ENCODE data around the gene SLCO3A1.

The SLCO3A1 gene

DNA sequence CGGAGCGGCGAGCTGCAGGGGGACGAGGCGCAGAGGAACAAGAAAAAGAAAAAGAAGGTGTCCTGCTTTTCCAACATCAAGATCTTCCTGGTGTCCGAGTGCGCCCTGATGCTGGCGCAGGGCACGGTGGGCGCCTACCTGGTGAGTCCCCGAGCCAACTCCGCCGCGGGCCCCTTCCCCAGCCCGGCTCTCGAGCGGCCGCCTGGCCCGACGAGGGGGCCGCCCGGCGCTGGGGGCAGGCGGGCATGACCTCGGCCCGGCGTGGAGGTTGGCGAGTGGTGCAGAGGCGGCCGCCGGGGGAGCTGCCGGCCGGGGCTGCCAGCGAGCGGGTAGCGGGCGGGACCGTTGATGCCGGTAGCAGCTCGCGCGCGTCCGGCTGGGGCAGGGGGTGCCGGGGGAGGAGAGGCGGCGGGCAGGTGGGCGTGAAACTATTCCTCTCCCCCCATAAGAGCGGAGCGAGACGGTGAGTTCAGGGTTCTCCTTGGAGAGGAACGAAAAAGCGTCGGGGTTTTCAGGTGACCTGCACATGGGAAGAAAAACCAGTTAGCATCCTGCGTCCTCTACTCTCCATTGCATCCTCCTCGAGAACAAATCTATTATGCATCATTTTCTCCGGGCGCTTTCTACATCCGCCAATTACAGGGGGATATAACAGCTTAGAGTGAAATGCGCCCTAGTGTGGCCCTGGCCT lies 585 bp downstream of the SLCO3A1 start:
- no peak for TF ChIP-seq ZNF274 (IDR thresholded peaks at IDR 0.05; ENCODE audit: low read depth, low read length)
- peak overlapping the region; percentile 74 for H3K4me3 ChIP-seq (ENCODE audit: low read length)

DNA sequence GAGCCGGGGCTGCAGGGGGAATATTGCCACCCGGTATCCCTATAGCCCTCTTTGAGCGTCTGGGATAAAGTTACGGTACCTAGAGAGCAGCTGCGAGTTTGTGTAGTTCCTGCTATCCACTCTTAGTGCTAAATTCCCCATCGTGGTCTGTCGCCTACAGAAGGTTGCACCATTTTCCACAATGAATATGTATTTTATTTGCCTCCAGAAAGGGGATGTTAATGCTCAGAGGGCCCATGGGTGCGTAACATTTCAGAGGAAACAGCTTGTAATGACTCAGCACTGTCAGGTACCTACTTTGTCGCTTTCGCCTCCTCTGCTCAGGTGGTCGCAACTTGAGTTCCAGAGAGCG lies 1.1 kb downstream of the SLCO3A1 start:
- no peak for TF ChIP-seq ZNF274 (IDR thresholded peaks at IDR 0.05; ENCODE audit: low read depth, low read length)
- peak overlapping the region; percentile 74 for H3K4me3 ChIP-seq (ENCODE audit: low read length)

DNA sequence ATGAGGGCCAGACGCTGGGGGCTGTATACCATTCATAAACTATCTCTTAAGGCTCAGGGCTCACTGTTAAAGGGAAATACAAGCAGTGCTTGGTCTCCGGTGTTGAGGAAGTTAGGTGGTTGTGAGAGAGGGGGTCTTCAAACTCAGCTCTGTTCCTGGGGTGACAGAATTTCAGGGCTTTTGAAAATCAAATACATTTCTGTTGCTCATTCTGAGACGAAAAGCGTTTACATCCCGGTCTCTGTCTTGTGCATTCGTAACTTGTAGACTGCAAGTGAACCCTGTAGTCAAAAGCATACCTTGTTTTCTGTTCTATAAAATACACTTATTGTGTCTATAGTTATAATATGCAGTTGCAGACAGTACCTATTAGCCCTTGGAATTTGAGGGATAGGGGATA lies 1.7 kb downstream of the SLCO3A1 start:
- 0 out of 2 replicates have a peak overlapping the region, but pooled peaks have one; percentile 9 for H3K4me3 ChIP-seq (ENCODE audit: low read length)

DNA sequence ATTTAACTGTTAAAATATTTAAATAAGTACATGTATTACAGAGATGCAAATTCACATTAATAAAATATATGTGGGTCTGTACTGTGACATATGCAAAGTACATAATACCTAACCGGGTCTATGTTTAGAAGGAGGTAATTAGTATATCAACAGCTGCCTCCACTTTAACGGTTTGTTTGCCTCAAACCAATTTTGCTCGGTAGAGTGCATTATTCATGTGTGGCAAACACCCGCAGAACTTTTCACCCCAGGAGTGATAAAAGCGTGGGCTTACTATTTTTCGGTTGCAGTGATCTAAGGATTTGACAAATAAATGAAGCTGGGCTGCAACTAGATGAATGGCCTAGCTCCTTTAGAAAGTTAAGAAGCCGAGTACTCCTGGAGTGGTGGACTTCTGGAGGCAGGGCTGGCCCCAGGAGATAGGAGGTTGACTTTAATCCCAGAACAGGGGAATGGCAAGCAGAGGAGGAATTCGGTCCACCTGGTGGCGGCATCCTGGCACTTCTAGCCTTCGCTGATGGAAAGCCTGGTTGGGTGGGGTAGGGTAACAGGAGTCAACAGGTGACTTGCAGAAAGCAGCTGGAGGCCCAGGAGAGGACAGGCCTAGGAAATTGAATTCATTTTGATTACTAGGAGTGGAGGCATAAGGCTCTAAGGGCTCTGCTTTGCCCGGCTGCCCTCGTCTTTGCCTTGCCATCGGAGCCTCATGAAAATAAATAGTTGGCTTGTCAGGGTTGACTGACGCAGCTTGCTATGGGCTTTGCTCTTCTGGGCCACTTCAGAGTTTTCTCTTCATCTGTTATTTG lies 2.4 kb downstream of the SLCO3A1 start:
- no peak for TF ChIP-seq ZNF274 (IDR thresholded peaks at IDR 0.05; ENCODE audit: low read depth, low read length)
- H3K4me3 ChIP-seq (ENCODE audit: low read length), result no peak overlapping the region

More for the DNA sequence above, 1.7 kb downstream of the SLCO3A1 start:
- no peak for TF ChIP-seq ZNF274 (IDR thresholded peaks at IDR 0.05; ENCODE audit: low read depth, low read length)

DNA sequence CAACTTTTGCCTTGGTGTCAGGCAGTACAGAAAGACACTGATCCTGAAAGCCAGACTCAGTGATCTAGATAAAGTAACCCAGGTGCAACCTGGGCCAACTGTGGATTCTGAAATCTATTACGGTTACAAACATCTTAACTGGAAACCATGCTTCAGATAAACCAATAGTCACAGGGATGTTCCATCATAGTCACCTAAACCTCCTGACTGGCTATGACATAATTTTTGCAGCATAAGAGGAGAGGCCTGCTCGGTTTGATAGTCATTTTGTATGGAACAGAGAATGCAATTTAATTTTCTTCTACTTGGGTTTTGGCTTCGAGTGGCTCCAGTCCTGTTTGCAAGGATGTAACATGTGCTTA lies 3.7 kb downstream of the SLCO3A1 start:
- TF ChIP-seq ZNF274 (IDR thresholded peaks at IDR 0.05; ENCODE audit: low read depth, low read length), result no peak
- no peak overlapping the region for H3K4me3 ChIP-seq (ENCODE audit: low read length)

DNA sequence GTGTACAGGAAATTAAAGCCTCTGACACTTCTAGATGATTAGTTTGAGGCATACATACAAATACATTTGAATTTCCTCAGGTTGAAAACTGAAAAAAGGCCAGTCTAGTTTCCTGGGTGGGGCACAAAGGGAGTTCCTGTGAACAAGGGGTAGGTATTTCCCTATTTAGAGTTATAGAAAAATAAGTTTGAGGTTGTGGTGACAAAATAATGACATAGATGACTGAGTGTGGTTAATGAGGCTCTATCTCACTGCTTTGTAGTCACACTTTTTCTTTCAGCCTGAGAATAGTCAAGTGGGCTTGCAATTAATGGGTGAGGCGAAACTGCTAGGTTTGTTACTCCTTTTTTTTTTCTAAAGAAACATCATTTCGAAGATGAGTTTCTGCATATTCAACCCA lies 4.3 kb downstream of the SLCO3A1 start:
- no peak for TF ChIP-seq ZNF274 (IDR thresholded peaks at IDR 0.05; ENCODE audit: low read depth, low read length)
- no peak overlapping the region for H3K4me3 ChIP-seq (ENCODE audit: low read length)

DNA sequence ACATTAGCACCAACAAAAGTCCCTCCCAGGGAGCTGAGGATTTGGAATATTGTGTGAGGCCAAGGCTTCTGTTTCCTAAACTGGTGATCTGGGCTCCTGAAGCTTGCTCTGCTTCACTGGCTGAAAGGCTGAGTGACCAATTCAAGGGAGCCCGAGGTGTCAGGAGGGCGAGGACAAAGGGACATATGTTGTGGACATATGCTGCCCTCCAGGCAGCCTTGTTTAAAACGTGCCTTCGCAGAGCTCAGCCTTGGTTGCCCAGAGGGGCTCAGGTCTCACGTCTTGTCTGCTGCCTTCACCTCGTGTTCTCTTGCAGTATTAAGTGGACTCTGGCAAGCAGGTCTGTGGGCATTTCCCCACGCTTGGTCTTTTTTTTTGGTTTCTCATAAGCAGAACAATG lies 7.0 kb downstream of the SLCO3A1 start:
- no peak overlapping the region for H3K4me3 ChIP-seq (ENCODE audit: low read length)
- TF ChIP-seq ZNF274 (IDR thresholded peaks at IDR 0.05; ENCODE audit: low read depth, low read length), result no peak

DNA sequence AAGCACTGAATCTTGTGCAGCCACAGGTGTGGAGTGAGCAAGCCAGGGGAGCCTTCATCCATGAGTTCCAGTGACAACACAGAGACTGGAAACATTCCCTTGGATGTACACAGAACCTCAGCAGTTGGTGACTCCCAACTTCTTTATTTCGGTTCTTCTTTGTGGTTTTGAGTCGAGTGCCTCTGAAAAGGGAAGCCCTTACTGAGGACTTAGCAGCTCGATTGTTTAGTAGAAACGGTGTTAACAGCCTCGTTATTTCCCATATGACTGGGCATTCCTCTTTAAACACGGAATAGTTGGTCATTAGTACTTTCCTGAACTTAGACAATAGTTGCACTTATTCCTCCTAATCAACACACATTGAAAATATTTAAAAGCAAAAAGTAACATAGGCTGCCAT lies 7.7 kb downstream of the SLCO3A1 start:
- no peak overlapping the region for H3K4me3 ChIP-seq (ENCODE audit: low read length)
- no peak for TF ChIP-seq ZNF274 (IDR thresholded peaks at IDR 0.05; ENCODE audit: low read depth, low read length)

DNA sequence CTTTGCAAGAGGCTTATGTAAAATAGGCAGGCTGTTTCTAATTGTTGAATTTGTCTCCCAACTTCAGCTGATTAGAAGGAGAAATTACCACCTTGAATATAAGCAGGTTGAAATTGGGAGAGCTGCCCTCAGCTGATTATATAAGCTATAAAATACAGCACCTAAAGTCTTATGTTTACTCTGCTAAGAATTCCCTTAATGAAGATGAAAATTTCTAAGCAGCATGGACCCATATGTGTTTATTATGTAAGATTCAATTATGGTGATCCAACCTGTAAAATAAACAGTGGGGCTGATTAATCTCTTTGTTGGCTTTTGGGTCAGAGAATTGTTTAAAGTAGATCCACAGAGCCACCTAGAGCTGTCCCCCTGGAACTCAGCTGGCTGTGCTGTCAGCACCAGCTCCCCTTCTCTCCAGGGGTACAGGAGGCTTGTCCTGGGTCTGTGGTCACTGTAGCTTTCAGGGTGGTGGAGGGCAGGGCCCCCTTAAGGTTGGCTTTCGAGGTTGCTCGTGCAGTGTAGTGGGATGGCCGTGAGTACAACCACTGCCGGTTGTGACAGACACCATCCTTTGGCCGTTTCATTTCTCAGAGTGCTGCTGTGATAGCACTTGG lies 9.5 kb downstream of the SLCO3A1 start:
- TF ChIP-seq ZNF274 (IDR thresholded peaks at IDR 0.05; ENCODE audit: low read depth, low read length), result no peak
- H3K4me3 ChIP-seq (ENCODE audit: low read length), result no peak overlapping the region

DNA sequence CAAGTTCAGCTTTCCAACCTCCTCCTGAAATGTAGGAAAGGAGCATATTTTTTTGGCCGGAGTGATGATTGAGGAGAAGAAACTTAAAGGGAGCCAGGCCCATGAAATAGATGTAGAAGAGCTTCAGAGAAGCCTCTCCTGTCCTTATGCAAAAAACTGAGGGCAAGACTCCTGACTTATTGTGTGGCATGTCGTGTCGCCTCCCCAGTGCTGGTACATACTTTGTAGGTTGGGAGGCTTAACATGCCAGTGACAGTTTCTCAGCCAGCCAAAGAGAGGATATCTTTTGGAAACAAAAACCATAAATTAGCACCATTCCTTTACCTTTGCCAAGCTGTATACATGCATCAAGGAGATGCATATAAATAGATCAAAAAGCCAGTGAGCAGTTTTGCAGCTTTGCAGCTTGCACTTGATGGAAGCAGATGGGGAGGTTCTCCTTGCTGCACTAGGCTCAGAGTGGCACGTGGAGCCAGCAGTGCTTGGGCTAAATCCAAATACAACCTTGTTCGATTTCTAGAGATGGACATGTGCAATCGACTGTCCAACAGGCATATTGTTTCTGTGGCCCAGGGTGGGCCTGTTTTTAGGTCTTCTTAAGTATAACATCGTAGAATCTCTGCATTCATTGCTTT lies 10.2 kb downstream of the SLCO3A1 start:
- no peak for TF ChIP-seq ZNF274 (IDR thresholded peaks at IDR 0.05; ENCODE audit: low read depth, low read length)
- no peak overlapping the region for H3K4me3 ChIP-seq (ENCODE audit: low read length)

DNA sequence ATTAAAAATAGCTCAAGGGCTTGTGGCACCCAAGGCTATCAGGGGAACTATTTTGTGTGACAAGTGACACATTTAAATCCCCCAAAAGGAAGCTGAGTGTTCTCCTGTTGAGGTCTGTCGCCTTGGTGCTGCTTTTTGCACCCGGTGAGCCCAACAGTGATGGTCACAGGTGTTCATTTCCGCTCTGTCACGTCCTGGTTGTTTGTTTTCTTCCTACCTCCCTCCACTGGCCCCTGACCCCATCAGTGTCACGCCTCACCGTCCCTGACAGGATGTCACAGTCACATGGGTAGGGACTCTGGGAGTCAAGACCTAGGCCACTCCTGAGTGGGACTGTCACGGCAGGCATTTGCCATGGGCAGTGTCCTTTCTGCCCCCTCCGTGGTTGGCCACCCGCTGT lies 11.2 kb downstream of the SLCO3A1 start:
- TF ChIP-seq ZNF274 (IDR thresholded peaks at IDR 0.05; ENCODE audit: low read depth, low read length), result no peak
- H3K4me3 ChIP-seq (ENCODE audit: low read length), result no peak overlapping the region

DNA sequence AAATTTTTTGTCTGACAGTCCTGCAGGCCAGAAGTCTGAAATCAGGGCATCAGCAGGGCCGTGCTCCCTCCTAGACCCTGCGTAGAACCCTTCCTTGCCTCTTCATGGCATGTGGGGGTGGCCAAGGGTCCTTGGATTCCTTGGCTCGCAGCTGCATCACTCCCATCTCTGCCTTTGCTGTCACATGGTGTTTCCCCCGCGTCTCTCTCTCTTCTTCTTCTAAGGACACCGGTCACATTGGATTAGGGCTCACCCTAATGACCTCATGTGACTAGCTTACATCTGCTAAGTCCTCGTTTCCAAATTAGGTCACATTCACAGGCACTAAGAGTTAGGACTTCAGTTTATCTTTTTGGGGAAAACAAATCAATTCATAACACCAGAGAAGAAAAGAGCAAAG lies 12.0 kb downstream of the SLCO3A1 start:
- TF ChIP-seq ZNF274 (IDR thresholded peaks at IDR 0.05; ENCODE audit: low read depth, low read length), result no peak
- no peak overlapping the region for H3K4me3 ChIP-seq (ENCODE audit: low read length)

DNA sequence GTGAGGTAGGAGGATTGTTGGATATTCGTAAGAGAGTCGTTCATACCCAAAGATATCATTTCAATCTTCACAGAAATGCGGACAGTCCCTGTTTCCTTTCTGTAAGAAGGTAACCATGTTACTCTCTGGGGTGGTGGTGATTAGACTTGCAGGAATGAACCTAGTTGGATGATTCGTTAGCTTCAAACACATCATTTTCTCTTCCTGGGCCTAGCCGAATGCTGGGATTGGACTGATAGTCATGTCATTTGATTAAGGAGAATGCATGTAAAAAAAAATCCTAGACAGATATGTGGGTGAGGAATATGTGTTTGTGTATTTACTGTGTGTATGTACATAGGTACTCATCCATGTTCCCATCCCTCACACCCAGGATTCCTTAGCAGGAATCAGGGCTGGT lies 12.4 kb downstream of the SLCO3A1 start:
- no peak overlapping the region for H3K4me3 ChIP-seq (ENCODE audit: low read length)
- no peak for TF ChIP-seq ZNF274 (IDR thresholded peaks at IDR 0.05; ENCODE audit: low read depth, low read length)

DNA sequence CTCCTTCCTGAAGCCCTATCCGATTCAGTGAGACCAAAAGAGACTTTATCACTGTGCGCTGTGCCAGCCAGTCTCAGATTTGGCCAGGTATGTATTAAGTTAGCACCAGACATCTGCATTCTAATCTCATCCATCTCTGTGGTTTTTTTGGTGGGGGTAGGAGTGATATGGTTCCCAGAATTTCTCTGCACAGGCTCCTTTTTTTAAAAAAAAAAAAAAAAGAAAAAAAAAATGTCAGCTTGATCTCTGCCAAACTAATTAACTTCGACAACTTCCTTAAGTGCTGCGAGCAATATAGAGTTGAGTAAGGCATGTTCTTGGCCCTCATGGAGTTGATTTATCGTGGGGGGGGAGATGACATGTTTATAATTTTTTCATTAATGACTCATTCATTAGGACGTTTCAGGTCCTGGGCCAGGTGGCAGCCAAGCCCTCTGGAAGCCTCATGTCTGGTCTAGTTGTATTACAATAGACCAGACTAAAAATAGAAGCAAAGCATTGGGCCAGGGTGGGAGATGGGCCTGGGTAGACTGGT lies 12.9 kb downstream of the SLCO3A1 start:
- no peak overlapping the region for H3K4me3 ChIP-seq (ENCODE audit: low read length)
- TF ChIP-seq ZNF274 (IDR thresholded peaks at IDR 0.05; ENCODE audit: low read depth, low read length), result no peak

All from GM08714 (cell line).